DMS 273 treated with DMSO at 0.1 percent for 48 hours (cell line): ENCODE measurements around the gene TCL1B.
"Not testable (repeated sequence)": the region's sequence is repeated elsewhere in the genome, so short reads cannot be mapped to it uniquely, and the experiment has no call there.

ENCODE experiments used
- DNase-seq: peaks from one replicate; lab custom pipeline; 2025; lab: John Stamatoyannopoulos, UW

Gene TCL1B

DNA sequence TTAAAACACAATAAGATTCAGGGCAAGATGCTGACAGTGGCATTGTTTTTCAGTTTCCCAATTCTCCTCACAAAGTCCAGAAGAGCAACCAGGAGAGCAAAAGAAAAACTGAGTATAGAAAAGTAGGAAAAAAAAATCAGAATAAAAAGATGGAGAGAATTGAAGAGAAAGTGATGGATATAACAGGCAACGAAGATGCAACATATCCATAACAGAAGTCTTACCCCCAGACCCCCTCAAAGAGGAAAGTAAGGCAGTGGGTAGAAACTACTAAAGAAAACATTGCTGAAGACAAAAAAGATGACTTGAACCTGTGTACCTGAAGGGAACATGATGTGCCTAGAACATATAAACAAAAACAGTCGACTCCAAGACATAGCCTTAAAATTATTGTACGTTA lies 17.1 kb downstream of the TCL1B start:
- no peak for DNase-seq

DNA sequence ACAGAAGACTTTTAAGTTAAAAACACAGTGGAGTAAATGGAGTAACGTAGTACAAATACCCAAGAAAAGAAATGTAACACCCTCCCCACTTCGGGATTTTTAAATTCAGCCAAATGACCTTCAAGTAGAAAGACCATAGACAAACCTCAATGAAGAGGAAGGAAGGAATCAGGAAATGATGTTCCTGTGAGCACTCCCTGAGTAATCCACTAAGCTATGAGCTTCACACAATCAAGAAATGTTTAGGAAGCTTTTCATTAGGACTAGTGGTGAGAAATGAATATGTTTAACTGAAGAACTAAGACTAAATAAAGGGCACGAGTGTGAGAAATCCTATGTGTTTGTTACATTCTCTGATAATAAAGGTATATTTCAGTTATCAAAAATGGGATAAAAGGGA lies 17.6 kb downstream of the TCL1B start:
- no peak for DNase-seq

DNA sequence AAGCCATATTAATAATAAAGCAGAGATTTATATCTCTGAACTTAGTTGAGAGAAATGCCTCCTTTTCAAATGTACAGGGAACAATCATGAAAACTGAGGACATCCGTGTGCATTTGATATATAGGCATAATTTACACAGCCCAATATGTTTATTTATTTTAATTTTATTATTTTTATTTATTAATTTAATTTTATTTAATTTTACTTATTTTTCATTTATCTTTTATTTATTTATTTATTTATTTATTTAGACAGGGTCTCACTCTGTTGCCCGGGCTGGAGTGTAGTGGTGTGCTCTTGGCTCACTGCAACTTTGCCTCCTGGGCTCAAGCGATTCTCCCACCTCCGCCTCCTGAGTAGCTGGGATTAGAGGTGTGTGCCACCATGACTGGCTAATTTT lies 19.3 kb downstream of the TCL1B start:
- no peak for DNase-seq

DNA sequence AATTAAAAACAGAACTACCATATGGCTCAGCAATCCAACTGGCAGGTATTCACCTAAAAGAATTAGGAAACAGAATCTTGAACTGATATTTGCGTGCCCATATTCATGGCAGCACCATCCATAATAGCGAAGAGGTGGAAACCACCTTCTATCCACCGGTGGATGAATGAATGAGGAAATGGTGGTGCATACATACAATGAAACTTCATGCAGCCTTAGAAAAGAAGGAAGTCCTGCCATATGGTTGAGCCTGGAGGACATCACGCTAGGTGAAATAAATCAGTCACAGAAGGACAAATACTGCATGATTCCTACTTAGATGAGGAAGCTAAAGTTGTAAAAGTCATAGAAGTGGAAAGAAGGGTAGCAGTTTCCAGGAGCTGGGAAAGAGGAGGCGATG lies 21.1 kb downstream of the TCL1B start:
- no peak for DNase-seq

DNA sequence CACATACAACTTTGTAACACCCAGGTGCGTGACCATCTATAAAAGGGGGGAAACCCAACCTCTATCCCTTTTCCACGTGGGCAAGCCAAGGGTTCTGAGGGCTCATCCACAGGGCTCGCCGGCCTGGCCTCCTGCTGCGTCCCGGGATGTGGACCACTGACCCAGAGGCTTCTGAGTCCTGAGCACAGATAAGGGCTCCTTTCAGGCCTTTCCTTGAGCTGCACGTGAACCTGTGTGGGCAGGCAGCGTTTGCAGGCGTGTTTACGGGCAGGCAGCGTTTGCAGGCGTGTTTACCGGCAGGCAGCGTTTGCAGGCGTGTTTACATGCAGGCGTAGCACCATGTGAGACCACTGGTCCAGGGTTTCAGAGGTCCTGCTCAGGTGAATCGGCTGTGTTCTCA lies 23.9 kb downstream of the TCL1B start:
- no peak for DNase-seq

DNA sequence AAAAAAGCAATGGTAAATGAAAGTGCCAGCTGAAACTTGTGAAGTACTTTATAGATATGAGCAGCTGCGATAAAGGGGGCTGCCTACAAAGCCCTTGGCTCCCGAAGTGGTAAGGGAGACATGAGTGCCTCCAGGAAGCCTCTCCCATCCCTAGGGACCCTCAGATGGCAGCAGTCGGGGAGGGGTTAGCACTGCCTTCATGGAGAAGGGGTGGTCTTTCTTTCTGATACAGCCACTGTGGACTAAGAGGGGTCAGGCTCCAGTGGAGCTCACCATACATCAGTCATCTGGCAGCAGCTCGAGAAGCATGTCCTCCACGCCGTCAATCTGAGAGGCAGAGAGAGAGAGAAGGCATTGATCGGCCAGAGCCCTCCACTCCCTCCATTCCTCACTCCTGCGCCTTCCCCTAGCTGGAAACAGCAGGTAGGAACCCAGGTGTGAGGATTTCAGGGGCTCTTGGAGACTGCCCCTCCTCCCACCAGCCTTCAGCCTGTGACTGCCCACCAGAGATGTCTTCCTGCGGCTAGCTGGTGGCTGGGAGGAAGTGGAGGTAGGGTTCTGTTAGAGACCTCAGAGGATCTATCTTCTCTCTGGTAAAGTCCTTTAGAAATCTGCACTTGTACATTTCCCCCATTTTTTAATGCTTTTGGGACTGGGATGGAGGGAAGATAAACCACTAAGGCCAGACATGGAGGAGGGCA lies 25.4 kb downstream of the TCL1B start:
- no peak for DNase-seq

DNA sequence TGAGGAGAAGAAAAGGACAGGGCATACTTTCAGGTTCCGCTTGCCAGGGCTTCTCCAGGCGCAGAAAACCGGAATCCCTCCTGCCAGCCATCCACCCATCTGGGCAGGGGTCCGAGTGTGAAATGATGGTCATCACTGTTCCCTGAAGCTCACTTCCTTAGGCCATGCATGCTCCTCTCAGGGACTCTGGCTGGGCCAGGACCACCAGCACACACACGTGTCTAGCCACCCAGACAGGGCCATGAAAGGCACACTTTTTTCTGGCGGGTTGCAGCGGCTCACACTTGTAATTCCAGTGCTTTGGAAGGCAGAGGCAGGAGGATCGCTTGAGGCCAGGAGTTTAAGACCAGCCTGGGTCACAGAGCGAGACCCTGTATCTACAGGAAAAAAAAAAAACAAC lies 26.2 kb downstream of the TCL1B start:
- no peak for DNase-seq

DNA sequence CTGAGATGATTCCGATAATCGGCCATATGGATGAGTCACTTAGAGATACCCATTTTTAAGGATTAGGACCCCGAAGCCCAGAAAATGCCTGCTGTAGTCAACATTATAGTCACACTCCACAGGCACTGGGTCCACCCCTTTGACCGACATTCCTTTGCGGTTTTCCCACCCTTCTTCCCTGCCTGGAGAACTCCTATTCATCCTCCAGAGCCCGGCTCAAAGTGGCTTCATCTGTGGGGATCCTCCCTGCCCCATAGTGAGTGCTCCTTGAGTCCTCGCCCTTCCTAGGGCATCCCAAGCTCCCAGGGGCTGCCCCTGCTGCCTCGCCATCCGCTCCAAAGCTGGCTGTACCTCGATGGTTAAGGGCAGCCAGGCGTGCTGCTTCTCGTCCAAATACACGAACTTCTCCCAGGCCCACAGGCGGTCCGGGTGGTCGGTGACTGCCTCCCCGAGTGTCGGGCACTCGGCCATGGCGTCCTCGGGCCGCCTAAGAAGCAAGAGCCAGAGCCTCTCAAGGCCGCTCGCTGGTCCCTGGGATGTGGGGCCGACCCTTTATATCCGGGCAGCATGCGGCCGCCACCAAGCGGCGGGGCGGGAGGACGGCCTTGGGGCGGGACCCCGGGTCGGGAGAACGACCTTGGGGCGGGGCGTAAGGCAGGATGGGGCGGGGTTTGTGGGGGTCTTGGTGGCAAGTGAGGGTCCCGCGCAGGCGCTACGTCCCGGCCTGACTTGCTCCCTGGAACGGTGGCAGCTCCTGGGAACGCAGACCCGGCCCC lies 27.6 kb downstream of the TCL1B start, which contains the start of gene TCL1A:
TSS of gene TCL1A (minus strand) at position 530 of the 776 bp plus-strand sequence. CDS start at position 471, 59 bp downstream.
- DNase-seq, result no peak

DNA sequence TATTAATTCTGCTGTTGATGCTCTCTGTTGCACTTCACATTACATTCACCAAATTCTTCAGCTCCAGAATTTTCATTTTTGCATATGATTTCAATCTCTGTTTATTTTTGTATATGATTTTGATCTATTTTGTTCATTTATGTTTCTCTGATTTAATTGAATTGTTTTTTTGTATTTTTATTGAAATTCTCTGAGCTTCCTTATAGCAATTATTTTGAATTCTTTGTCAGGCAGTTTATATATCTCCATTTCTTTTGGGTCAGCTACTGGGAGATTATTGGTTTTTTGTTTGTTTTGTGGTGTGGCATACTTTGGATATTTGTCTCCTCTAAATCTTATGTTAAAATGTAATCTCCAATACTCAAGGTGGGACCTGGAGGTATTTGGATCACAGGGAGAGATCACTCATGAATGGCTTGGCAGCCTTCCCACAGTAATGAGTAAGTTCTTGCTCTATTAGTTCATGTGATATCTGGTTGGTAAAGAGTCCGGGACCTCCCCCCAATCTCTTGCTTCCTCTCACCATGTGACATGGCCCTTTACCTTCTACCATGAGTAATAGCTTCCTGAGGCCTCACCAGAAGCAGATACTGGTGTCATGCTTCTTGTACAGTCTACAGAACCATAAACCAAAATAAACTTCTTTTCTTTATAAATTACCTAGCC lies 36.4 kb downstream of the TCL1B start:
- no peak for DNase-seq

DNA sequence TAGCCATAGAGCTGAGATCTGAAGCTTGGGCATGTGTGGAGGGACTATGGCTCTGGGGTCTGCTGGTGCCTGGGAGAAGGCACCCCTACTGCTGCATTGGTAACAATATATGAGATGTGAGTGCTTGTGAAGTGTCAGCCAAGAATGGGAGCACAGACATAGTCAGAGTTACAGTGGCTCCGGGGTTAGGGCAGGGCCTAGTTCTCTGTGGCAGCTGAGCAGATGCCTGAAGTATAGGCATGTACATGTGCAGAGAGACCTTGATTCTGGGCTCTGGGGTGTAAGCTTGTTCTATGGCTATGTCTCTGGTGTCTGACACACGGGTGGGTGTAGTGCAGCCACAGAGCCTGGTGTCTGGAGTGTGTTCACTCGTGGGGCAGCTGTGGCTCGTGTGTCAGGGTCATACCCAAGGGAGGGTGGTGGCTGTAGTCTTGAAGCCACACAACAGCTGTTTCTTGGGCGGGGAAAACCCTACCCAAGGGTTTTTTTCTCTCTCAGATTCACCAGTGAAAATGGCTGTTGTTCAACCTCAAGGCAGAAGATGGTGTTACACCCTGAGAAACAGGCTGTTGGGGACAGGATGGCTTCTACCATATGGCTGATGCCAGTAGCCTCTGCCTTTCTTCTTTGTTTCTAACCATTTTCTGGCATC lies 39.6 kb downstream of the TCL1B start:
- DNase-seq, result no peak

DNA sequence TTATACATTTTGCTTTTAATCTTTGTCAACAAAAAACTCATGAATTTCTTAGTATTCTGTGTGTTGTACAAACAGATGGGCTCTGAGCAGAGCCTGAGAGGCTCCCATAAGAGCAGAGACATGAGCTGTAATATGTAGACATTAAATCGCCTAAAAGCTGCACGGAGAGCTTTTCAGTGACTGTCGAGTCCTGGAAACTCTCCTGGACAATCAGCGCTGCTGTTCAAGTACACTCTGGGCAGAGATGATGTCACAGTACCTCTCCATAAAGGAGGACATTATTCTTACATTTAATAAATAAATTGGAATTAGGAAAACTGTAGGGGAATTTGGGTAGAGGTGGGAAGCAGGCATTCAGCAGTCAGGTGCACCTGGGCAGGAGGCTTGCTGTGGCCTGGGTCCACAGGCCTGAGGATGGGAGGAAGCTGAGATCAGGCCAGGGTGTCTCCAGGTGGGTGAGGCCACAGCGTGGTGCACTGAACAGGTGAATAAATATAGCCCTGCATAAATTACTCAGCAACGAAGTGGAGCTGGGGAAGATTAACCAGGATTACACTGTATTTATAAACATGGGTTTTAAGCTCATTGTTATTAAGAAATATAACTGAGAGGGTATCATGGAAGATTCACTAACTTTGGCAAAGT lies 41.0 kb downstream of the TCL1B start:
- no peak for DNase-seq

DNA sequence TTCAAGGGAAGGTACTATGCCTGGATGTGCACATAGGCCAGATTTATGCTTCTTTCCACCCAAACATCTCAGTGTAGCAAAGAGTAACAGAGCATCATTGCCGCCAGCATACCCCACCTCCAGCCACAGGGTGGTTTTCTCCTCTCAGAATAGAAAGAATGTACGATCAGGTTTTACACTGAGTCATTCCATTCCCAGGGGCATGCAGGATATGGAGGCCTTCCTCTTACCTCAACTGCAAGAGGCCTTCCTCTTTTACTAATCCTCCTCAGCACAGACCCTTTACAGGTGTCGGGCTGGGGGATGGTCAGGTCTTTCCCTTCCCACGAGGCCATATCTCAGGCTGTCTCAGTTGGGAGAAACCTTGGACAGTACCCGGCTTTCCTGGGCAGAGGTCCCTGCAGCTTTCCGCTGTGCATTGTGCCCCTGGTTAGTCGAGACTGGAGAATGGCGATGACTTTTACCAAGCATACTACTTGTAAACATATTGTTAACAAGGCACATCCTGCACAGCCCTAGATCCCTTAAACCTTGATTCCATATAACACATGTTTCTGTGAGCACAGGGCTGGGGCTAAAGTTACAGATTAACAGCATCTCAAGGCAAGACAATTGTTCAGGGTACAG lies 43.3 kb downstream of the TCL1B start:
- DNase-seq, result not testable (repeated sequence)

DNA sequence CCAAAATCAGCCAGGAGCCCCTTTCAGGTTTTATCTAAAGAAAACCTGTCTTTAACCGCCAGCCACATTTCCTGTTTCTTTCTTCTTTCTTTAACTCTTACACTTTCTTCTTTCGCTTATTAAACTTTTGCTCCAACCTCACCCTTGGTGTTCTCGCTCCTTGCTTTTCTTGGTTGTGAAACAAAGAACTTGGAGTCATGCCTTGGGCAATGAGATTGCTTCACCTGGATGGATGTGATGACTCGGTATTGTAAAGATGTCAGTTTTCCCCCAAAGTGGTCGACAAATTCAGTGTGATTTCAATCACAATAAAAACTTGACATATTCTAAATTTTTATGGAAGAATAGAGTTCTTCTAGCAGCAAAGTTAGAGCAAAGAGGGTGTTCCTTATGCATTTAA lies 43.9 kb downstream of the TCL1B start:
- DNase-seq, result no peak

DNA sequence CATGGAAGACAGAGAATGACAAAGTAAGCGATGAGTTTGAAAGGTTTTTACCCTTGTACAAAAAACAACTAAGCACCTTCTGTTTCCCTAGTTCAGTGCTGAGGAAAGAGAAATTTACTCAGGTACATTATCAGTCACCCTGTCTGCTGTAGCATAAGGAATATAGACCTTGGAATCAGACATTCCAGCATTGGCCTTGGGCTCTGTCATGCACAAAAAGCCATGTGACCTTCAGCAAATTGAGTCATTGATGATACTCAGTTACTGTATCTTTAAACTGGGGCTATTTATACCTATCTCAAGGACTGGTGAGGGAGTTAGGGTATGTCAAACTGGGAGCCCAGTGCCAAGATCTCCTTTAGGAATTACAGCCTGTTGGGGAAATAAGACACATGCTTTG lies 47.0 kb downstream of the TCL1B start:
- DNase-seq, result no peak

DNA sequence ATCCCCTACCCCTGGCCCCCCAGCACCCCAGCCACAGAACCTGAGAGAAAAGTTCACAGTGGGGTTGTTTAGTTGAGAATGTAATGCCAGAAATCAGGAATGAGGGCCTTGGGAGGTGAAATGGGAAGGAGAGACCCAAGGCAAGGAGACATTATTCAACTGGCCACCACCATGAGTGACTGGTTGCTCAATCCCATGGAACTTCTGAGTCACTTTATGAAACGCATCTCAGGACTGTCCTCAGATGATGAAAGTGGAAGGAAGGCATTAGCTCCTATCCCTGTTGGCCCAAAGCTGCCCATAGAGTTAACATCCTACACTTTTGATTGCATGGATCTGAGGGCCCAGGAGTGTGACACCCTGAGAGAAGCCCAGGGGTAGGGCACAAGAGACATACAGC lies 53.1 kb downstream of the TCL1B start:
- no peak for DNase-seq

DNA sequence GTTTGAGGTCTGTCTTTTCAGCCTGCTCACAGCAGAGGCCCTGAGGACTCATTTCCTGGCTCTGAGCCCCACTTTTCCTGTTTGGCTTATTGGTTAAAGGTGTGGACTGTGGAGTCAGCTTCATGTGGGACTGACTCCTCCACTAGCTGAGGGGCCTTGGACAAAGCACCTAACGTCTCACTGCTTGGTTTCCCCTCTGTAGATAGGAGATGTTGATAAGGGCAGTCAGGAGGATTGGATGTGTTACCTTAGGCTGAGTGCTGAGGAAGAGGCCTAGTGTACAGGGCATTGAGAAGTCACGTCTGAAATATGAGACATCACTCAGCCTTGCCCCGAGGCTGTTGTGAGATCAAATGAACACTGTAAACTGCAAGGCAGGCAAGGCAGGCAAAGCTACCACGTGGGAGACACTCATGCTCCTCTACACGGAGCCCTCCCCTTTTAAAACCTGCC lies 54.8 kb downstream of the TCL1B start:
- no peak for DNase-seq

DNA sequence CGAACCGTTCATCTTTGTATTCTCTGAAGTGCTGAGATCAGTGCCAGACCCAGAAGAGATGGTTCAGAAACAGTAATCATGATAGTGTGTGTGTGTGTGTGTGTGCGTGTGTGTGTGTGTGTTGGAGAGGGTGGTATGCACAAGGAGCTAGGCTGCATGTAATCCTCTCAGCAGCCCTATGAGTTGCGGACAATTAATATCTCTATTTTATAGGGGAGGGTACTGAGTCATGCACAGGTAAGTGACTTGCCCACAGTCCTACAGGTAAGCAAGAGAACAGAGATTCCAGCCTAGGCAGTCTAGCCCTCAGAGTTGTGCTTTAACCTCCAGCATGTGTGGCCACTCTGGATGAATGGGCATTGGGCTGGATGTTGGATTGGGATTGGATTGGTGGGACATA lies 55.6 kb downstream of the TCL1B start:
- DNase-seq, result no peak
